Measurements from ENCODE around the gene FANCC.

FANCC gene

DNA sequence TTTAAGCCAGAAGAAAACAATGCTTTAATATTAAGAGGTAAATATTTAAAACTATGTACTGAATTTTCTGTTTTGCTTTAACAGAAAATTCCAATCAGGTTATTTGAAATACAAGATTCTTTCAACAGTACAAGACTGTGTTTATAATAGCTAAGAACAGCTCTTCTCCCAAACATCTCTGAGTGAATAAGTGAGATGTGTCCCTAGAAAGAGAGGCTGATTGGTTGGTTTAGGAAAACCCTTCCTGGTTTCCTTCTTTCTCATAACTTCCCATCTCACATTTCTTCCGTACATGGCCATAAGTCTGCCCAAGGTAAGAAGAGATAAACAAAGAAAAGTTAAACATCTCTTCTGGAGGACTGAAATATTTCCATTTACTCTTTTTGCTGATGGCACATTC is 145.9 kb downstream of the FANCC start:
- in situ Hi-C loops (cut with HindIII; ENCODE audit: low pct_ligation_motif_present, low sequenced_read_pairs): no loop called here

DNA sequence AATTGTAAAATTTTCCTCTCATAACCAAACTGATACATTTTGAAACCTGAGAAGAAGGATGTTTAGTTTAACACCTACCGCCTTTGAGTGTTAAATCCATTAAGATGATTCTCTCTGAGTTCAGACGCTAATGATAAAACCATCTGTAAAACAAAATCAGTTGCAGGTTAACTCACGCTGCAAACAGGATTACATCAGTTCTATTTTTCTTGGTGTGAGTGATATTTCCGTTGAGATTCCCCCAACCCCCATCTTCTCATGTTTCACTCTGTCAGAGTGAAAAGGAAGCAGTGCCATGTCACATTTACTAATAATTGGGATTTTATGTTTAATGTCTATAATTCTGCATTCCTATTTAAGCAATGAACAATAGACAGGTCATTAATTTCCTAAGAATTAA is 146.5 kb downstream of the FANCC start:
- in situ Hi-C loops (cut with HindIII; ENCODE audit: low pct_ligation_motif_present, low sequenced_read_pairs): no loop called here
- DNase-seq: peak; percentile 70

More for the DNA sequence above, 145.9 kb downstream of the FANCC start:
- no peak overlapping the region for H3K4me3 ChIP-seq (ENCODE audit: low read depth, low read length)
- H3K36me3 ChIP-seq (replicated peaks): no peaks in the 10 kb centered on the region
- H3K27me3 ChIP-seq (replicated peaks): no peaks in the 10 kb centered on the region
- DNase-seq: no peak
- no peak overlapping the region for H3K27ac ChIP-seq
- TF ChIP-seq CTCF (IDR thresholded peaks at IDR 0.05; ENCODE audit: low read depth, low read length, missing control alignments): no peak

GRCh38 chr9:95167998-95168397 is 149.5 kb downstream of the FANCC start:
- Histone ChIP-seq H3K27ac (peak overlapping the region; percentile 1), H3K4me3 (ENCODE audit: low read depth, low read length) (no peak overlapping the region), H3K27me3 (replicated peaks) (no peaks in the 10 kb centered on the region), H3K36me3 (replicated peaks) (no peaks in the 10 kb centered on the region)
- in situ Hi-C loops (cut with HindIII; ENCODE audit: low pct_ligation_motif_present, low sequenced_read_pairs): no loop called here
- peak; percentile 91 for TF ChIP-seq CTCF (IDR thresholded peaks at IDR 0.05; ENCODE audit: low read depth, low read length, missing control alignments)
- DNase-seq: peak; percentile 95

More for the DNA sequence above, 146.5 kb downstream of the FANCC start:
- H3K27me3 ChIP-seq (replicated peaks): no peaks in the 10 kb centered on the region
- peak overlapping the region; percentile 30 for H3K27ac ChIP-seq
- no peak overlapping the region for H3K4me3 ChIP-seq (ENCODE audit: low read depth, low read length)
- no peak for TF ChIP-seq CTCF (IDR thresholded peaks at IDR 0.05; ENCODE audit: low read depth, low read length, missing control alignments)
- no peaks in the 10 kb centered on the region for H3K36me3 ChIP-seq (replicated peaks)

- TF ChIP-seq CTCF (IDR thresholded peaks at IDR 0.05; ENCODE audit: low read depth, low read length, missing control alignments): no peak
- no peaks in the 10 kb centered on the region for H3K27me3 ChIP-seq (replicated peaks)
Measured at GRCh38 chr9:95165004-95165403, 152.5 kb downstream of the FANCC start.

DNA sequence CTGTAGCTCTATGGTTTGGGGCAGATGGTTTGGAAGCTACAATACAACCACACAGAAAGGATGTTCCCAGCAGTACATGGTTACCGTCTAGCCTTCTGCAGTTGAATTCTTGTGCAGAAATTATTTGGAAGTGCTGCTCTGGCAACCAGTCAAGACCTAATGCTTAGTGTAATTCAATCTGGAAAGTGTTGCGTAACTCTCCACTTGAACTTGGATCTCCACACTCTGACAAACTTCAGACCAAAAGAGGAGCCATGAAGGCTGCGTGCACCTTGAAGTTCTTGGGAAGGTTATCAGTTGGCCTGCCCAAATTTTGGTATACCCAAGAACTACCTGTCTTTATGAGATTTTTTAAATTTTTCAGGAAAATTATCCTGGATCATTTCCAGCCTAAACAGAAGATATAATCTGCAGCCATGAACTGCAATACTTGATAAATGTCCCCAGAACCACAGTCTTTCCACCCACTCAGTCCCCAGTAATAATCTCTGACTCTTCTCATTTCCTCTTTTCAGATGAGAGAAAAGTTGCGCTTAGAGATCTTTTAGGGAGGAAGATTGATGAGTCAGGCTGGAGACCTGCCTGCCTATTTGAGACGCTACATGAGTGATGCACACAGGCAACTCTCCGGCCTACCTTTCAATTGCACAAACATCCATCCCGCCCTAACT is 159.9 kb downstream of the FANCC start:
- in situ Hi-C loops (cut with HindIII; ENCODE audit: low pct_ligation_motif_present, low sequenced_read_pairs): no loop called here
- Histone ChIP-seq H3K36me3 (replicated peaks) (no peaks in the 10 kb centered on the region), H3K27ac (peak overlapping the region; percentile 31), H3K27me3 (replicated peaks) (no peaks in the 10 kb centered on the region), H3K4me3 (ENCODE audit: low read depth, low read length) (no peak overlapping the region)
- DNase-seq: peak; percentile 85
- no peak for TF ChIP-seq CTCF (IDR thresholded peaks at IDR 0.05; ENCODE audit: low read depth, low read length, missing control alignments)

More at GRCh38 chr9:95165004-95165403, 152.5 kb downstream of the FANCC start:
- Histone ChIP-seq H3K4me3 (ENCODE audit: low read depth, low read length) (no peak overlapping the region), H3K36me3 (replicated peaks) (no peaks in the 10 kb centered on the region), H3K27ac (no peak overlapping the region)
- in situ Hi-C loops (cut with HindIII; ENCODE audit: low pct_ligation_motif_present, low sequenced_read_pairs): no loop called here
- DNase-seq: no peak

DNA sequence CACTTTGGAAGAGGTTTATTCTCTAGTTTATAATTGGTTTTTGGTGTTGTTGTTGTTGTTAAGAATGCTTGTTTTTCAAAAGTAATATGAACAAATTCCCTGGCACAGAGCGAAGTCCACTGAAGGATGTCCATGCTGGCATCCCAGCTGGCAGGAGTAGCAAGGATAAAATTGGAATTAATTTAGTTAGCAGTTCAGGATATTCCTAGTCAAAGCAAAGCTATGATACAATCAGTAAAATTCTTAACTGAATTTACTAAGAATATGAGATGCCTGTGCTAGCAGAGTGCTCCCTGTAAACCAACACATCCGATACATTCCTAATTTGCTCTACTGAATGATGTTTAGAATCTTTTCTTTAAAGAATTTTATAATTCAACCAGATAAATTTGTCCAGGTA is 161.4 kb downstream of the FANCC start:
- no peak for DNase-seq
- Histone ChIP-seq H3K36me3 (replicated peaks) (no peaks in the 10 kb centered on the region), H3K27me3 (replicated peaks) (no peaks in the 10 kb centered on the region), H3K4me3 (ENCODE audit: low read depth, low read length) (no peak overlapping the region), H3K27ac (no peak overlapping the region)
- in situ Hi-C loops (cut with HindIII; ENCODE audit: low pct_ligation_motif_present, low sequenced_read_pairs): no loop called here
- TF ChIP-seq CTCF (IDR thresholded peaks at IDR 0.05; ENCODE audit: low read depth, low read length, missing control alignments): no peak

All from brain microvascular endothelial cell (primary cell).